ENCODE data around the gene HOXC9.

- TF ChIP-seq CTCF (IDR thresholded peaks at IDR 0.05; ENCODE audit: low read depth, low read length, missing input control) (no peak), FOXA1 (IDR thresholded peaks at IDR 0.05) (no peak), SP1 (IDR thresholded peaks at IDR 0.05) (no peak), MAX (IDR thresholded peaks at IDR 0.05) (no peak), RXRA (IDR thresholded peaks at IDR 0.05) (no peak), YY1 (IDR thresholded peaks at IDR 0.05) (no peak), TAF1 (conservative IDR thresholded peaks at IDR 0.05) (no peak), GABPA (IDR thresholded peaks at IDR 0.05 in 1 of 2, conservative IDR thresholded peaks at IDR 0.05 in 1 of 2) (no peak), JUND (IDR thresholded peaks at IDR 0.05) (no peak), HNF4G (IDR thresholded peaks at IDR 0.05) (no peak), EGR1 (IDR thresholded peaks at IDR 0.05; ENCODE audit: low read depth in 2 of 2) (no peak), RAD21 (IDR thresholded peaks at IDR 0.05) (no peak), REST (IDR thresholded peaks at IDR 0.05) (no peak)
Measured at GRCh38 chr12:54010053-54010971, 10.4 kb downstream of the HOXC9 start.

Measured in liver (tissue), 3 donors.